Tibial nerve (tissue), 4 donors: ENCODE results near the gene RCOR1.

Experiments used
- EP300 ChIP-seq, 2 donors: sonication (generic); formaldehyde crosslinking; IDR thresholded peaks; one replicate each; pipeline ENCODE4 v1.6.1; 2017; ENCODE audit warnings: antibody characterized with exemption in 2 of 2, mild to moderate bottlenecking in 1 of 2
- POLR2A ChIP-seq, 2 donors: fragments of 450-650 bp; IDR thresholded peaks; one replicate each; pipeline ENCODE4 v1.6.1; 2017; ENCODE audit warnings: antibody characterized with exemption in 2 of 2, mild to moderate bottlenecking in 2 of 2, moderate library complexity in 2 of 2
- TF ChIP-seq, protein P1 (sequence below), 5 experiments: fragments of 200-600 bp in 3 of 5; fragments of 450-650 bp in 2 of 5; sonication (generic) in 3 of 5; IDR thresholded peaks; one replicate each; pipeline ENCODE4 v1.5.1; 2016 to 2019; ENCODE audit warnings: antibody characterized with exemption in 5 of 5, mild to moderate bottlenecking in 3 of 5, moderate library complexity in 2 of 5

DNA sequence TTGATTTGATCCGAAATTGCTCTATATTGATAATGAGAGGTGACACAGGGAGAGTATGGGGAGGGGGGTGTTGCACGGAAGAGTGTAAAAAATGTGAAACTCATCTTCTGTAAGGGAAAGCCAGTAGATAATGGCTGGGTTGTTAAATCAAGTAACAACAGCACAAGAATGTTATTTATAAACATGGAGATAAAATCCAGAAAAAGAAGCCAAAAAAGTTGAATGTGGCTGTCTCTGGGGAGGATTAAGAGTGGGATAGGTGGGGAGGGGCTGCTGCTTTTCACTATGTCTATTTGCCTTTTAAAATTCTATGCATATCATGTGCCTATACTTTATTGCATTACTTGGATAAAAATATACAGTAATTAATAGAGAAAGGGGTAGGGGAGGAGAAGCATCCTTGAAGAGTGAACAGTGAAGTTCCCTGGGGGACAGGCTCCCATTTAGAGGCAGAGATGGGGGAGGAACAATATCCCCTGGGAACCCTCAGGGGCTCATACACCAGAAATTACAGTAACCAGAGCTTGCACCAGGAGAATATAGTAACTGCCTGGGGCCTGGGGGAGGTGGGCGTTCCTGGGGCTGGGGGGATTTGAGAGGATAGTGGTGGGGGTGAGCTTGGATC lies 43.7 kb upstream of the RCOR1 start:
- TF ChIP-seq, protein P1, sequence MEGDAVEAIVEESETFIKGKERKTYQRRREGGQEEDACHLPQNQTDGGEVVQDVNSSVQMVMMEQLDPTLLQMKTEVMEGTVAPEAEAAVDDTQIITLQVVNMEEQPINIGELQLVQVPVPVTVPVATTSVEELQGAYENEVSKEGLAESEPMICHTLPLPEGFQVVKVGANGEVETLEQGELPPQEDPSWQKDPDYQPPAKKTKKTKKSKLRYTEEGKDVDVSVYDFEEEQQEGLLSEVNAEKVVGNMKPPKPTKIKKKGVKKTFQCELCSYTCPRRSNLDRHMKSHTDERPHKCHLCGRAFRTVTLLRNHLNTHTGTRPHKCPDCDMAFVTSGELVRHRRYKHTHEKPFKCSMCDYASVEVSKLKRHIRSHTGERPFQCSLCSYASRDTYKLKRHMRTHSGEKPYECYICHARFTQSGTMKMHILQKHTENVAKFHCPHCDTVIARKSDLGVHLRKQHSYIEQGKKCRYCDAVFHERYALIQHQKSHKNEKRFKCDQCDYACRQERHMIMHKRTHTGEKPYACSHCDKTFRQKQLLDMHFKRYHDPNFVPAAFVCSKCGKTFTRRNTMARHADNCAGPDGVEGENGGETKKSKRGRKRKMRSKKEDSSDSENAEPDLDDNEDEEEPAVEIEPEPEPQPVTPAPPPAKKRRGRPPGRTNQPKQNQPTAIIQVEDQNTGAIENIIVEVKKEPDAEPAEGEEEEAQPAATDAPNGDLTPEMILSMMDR (IDR thresholded peaks at IDR 0.05) = no peak
- TF ChIP-seq EP300 (IDR thresholded peaks at IDR 0.05) (no peak), POLR2A (IDR thresholded peaks at IDR 0.05) (no peak)
